GM23248 (cell line): ENCODE results near the gene CLEC4C. TPM values are rescaled to one million over a fixed set of nuclear protein-coding genes. Genes with fewer than 3 reads are reported as not detected.

Experiments
- DNase-seq: peaks from one replicate; pipeline ENCODE4 v3.0.0-alpha.2; 2015
- H2AFZ ChIP-seq: fragments of 200-600 bp; sonication (generic); 2 replicates; pipeline ENCODE4 v1.6.1; 2016; ENCODE audit warnings: antibody characterized with exemption
- H3F3A ChIP-seq: fragments of 200-600 bp; sonication (generic); 2 replicates; pipeline ENCODE4 v1.6.1; 2016; ENCODE audit warnings: mild to moderate bottlenecking, antibody characterized with exemption, mixed run types; ENCODE audit not compliant: insufficient read depth
- H3K27ac ChIP-seq: fragments of 200-600 bp; sonication (generic); 2 replicates; pipeline ENCODE4 v1.5.1; 2016; ENCODE audit warnings: mild to moderate bottlenecking
- H3K27me3 ChIP-seq: fragments of 200-600 bp; sonication (generic); replicated peaks from 2 replicates; pipeline ENCODE4 v1.6.1; 2016; ENCODE audit warnings: mild to moderate bottlenecking; ENCODE audit not compliant: insufficient read depth
- H3K36me3 ChIP-seq: fragments of 200-600 bp; sonication (generic); 2 replicates; pipeline ENCODE4 v1.6.1; 2016; ENCODE audit warnings: low read depth, mild to moderate bottlenecking
- H3K4me1 ChIP-seq: fragments of 200-600 bp; sonication (generic); 2 replicates; pipeline ENCODE4 v1.6.1; 2016; ENCODE audit warnings: mild to moderate bottlenecking; ENCODE audit not compliant: insufficient read depth
- H3K4me2 ChIP-seq: fragments of 200-600 bp; sonication (generic); one replicate; pipeline ENCODE4 v1.6.1; 2016; ENCODE audit warnings: mild to moderate bottlenecking; ENCODE audit not compliant: unreplicated experiment
- H3K4me3 ChIP-seq: fragments of 200-600 bp; sonication (generic); 2 replicates; pipeline ENCODE4 v1.5.1; 2016; ENCODE audit warnings: mild to moderate bottlenecking
- H3K79me2 ChIP-seq: fragments of 200-600 bp; sonication (generic); 2 replicates; pipeline ENCODE4 v1.6.1; 2016; ENCODE audit warnings: mild to moderate bottlenecking; ENCODE audit not compliant: insufficient read depth
- H3K9ac ChIP-seq: fragments of 200-600 bp; sonication (generic); 2 replicates; pipeline ENCODE4 v1.6.1; 2016; ENCODE audit warnings: mild to moderate bottlenecking
- H3K9me2 ChIP-seq: fragments of 200-600 bp; sonication (generic); 2 replicates; pipeline ENCODE4 v1.6.1; 2016; ENCODE audit warnings: mixed run types, mild to moderate bottlenecking, moderate library complexity; ENCODE audit not compliant: insufficient read depth
- H3K9me3 ChIP-seq: fragments of 200-600 bp; sonication (generic); one replicate; pipeline ENCODE4 v1.6.1; 2017; ENCODE audit warnings: low read depth
- H4K20me1 ChIP-seq: fragments of 200-600 bp; sonication (generic); 2 replicates; pipeline ENCODE4 v1.6.0; 2016; ENCODE audit not compliant: insufficient read depth
- EZH2 ChIP-seq: fragments of 200-600 bp; sonication (generic); IDR thresholded peaks from 2 replicates; pipeline ENCODE4 v1.6.1; 2018; ENCODE audit warnings: antibody characterized with exemption, mild to moderate bottlenecking; ENCODE audit not compliant: insufficient read depth, poor library complexity, severe bottlenecking
- EZH2phosphoT487 ChIP-seq: fragments of 200-600 bp; sonication (generic); IDR thresholded peaks from 2 replicates; pipeline ENCODE4 v1.6.1; 2018; ENCODE audit warnings: antibody characterized with exemption, moderate library complexity, mild to moderate bottlenecking, low read depth; ENCODE audit not compliant: insufficient read depth
- WGBS, 2 experiments: methylation state at CpG; one replicate each; pipeline ENCODE4 v1.1.6; 2015 to 2017; ENCODE audit warnings: low lambda C conversion rate in 2 of 2, low coverage in 1 of 2; ENCODE audit errors: missing lambda C conversion rate in 2 of 2; 5-methylcytosine and 5-hydroxymethylcytosine counted together
- in situ Hi-C: fragments of 300-500 bp; cut with MboI; formaldehyde crosslinking; loops from 2 replicates; pipeline ENCODE4 v1.15.0; 2020
- polyA plus RNA-seq: library from polyadenylated mRNA; unstranded; fragments of >200 nt; fragmentation: Nextera tagmentation; extraction: Ambion mirVana; gene quantifications from 2 replicates; pipeline ENCODE4 v1.2.1, GENCODE V29; 2016
- total RNA-seq: library from RNA; depleted of rRNA; stranded (reverse); fragments of >200 nt; shearing (Covaris generic); gene quantifications from 2 replicates; pipeline ENCODE4 v1.2.3, GENCODE V29; 2014

Gene CLEC4C
- total and polyA plus RNA-seq, 2 experiments from 2014 or later, result not detected

- Histone ChIP-seq H3K4me3 (no peak overlapping the region), H3K9me3 (no peaks in the 10 kb centered on the region), H3K36me3 (no peaks in the 10 kb centered on the region), H3K27ac (no peak overlapping the region), H3K79me2 (no peaks in the 10 kb centered on the region), H3K4me1 (no peaks in the 10 kb centered on the region), H2AFZ (no peak overlapping the region), H4K20me1 (no peaks in the 10 kb centered on the region), H3K4me2 (no peak overlapping the region), H3K9me2 (no peaks in the 10 kb centered on the region), H3K27me3 (no peaks in the 10 kb centered on the region; the same call in none of the 2 replicates), H3F3A (no peaks in the 10 kb centered on the region), H3K9ac (no peak overlapping the region)
- WGBS, 2 experiments, result 61 to 63% methylated on average over 20 of the region's 20 CpGs
- TF ChIP-seq EZH2, result no peak
- no peak for TF ChIP-seq EZH2phosphoT487
- in situ Hi-C loops, result no loop called here
- no peak for DNase-seq
These were observed 4.2 kb upstream of the CLEC4C start for GRCh38 chr12:7751394-7751793.

- no peaks in the 10 kb centered on the region for H3K9me3 ChIP-seq
- H3K27me3 ChIP-seq, result no peaks in the 10 kb centered on the region; the same call in none of the 2 replicates
- no peaks in the 10 kb centered on the region for H3K4me1 ChIP-seq
- TF ChIP-seq EZH2phosphoT487 (no peak), EZH2 (no peak)
- no peak overlapping the region for H2AFZ ChIP-seq
- H3K4me2 ChIP-seq, result no peak overlapping the region
- no peaks in the 10 kb centered on the region for H3F3A ChIP-seq
- no peaks in the 10 kb centered on the region for H4K20me1 ChIP-seq
- 33 to 44% methylated on average over 6 of the region's 6 CpGs for WGBS, 2 experiments
- no peak overlapping the region for H3K27ac ChIP-seq
- H3K9ac ChIP-seq, result no peak overlapping the region
- H3K9me2 ChIP-seq, result no peaks in the 10 kb centered on the region
- no peaks in the 10 kb centered on the region for H3K79me2 ChIP-seq
- no peak overlapping the region for H3K4me3 ChIP-seq
- peak; percentile 7 for DNase-seq
- no peaks in the 10 kb centered on the region for H3K36me3 ChIP-seq
- in situ Hi-C loops, result no loop called here
These were observed 3.2 kb upstream of the CLEC4C start for GRCh38 chr12:7750350-7750749.

GRCh38 chr12:7749442-7749841, 2.3 kb upstream of the CLEC4C start:
- Histone ChIP-seq H2AFZ (no peak overlapping the region), H3K4me3 (no peak overlapping the region), H3K27ac (no peak overlapping the region), H3K27me3 (no peaks in the 10 kb centered on the region; the same call in none of the 2 replicates), H4K20me1 (no peaks in the 10 kb centered on the region), H3K4me1 (no peaks in the 10 kb centered on the region), H3K9me3 (no peaks in the 10 kb centered on the region), H3K79me2 (no peaks in the 10 kb centered on the region), H3K9me2 (no peaks in the 10 kb centered on the region), H3F3A (no peaks in the 10 kb centered on the region), H3K36me3 (no peaks in the 10 kb centered on the region), H3K9ac (no peak overlapping the region), H3K4me2 (no peak overlapping the region)
- in situ Hi-C loops, result no loop called here
- DNase-seq, result no peak
- no peak for TF ChIP-seq EZH2
- no peak for TF ChIP-seq EZH2phosphoT487
- WGBS, 2 experiments, result 16 to 19% methylated on average over 8 of the region's 8 CpGs

- H3K36me3 ChIP-seq, result no peaks in the 10 kb centered on the region
- H3K79me2 ChIP-seq, result no peaks in the 10 kb centered on the region
- no peak overlapping the region for H3K9ac ChIP-seq
- H3K27ac ChIP-seq, result no peak overlapping the region
- H3K27me3 ChIP-seq, result no peaks in the 10 kb centered on the region; the same call in none of the 2 replicates
- H3F3A ChIP-seq, result no peaks in the 10 kb centered on the region
- no peak overlapping the region for H3K4me3 ChIP-seq
- in situ Hi-C loops, result no loop called here
- no peaks in the 10 kb centered on the region for H4K20me1 ChIP-seq
- no peak for DNase-seq
- no peaks in the 10 kb centered on the region for H3K4me1 ChIP-seq
- no peaks in the 10 kb centered on the region for H3K9me2 ChIP-seq
- no peak overlapping the region for H3K4me2 ChIP-seq
- no peak for TF ChIP-seq EZH2phosphoT487
- no peak for TF ChIP-seq EZH2
- H3K9me3 ChIP-seq, result no peaks in the 10 kb centered on the region
- no peak overlapping the region for H2AFZ ChIP-seq
- WGBS, 2 experiments, result 29 to 52% methylated on average over 4 of the region's 4 CpGs
These were observed 1.7 kb upstream of the CLEC4C start for GRCh38 chr12:7748852-7749251.

- Histone ChIP-seq H4K20me1 (no peaks in the 10 kb centered on the region), H3K9ac (no peak overlapping the region), H3K9me3 (no peaks in the 10 kb centered on the region), H3K4me2 (no peak overlapping the region), H3K36me3 (no peaks in the 10 kb centered on the region), H2AFZ (no peak overlapping the region), H3F3A (no peaks in the 10 kb centered on the region), H3K4me3 (no peak overlapping the region), H3K27me3 (peaks cover 20% of the 10 kb centered on the region), H3K4me1 (no peaks in the 10 kb centered on the region), H3K27ac (no peak overlapping the region), H3K79me2 (no peaks in the 10 kb centered on the region), H3K9me2 (no peaks in the 10 kb centered on the region)
- WGBS, 2 experiments, result 18 to 22% methylated on average over 3 of the region's 3 CpGs
- DNase-seq, result no peak
- in situ Hi-C loops, result no loop called here
- TF ChIP-seq EZH2, result no peak
- no peak for TF ChIP-seq EZH2phosphoT487
These were observed 14.2 kb downstream of the CLEC4C start for GRCh38 chr12:7732993-7733392.
